ENCODE measurements around the gene ARHGAP45. TPM values are rescaled to one million over a fixed set of nuclear protein-coding genes. Genes with fewer than 3 reads are reported as not detected.

The ARHGAP45 gene
- total RNA-seq, 2 experiments from 2014 or later = 136 to 150 TPM

DNA sequence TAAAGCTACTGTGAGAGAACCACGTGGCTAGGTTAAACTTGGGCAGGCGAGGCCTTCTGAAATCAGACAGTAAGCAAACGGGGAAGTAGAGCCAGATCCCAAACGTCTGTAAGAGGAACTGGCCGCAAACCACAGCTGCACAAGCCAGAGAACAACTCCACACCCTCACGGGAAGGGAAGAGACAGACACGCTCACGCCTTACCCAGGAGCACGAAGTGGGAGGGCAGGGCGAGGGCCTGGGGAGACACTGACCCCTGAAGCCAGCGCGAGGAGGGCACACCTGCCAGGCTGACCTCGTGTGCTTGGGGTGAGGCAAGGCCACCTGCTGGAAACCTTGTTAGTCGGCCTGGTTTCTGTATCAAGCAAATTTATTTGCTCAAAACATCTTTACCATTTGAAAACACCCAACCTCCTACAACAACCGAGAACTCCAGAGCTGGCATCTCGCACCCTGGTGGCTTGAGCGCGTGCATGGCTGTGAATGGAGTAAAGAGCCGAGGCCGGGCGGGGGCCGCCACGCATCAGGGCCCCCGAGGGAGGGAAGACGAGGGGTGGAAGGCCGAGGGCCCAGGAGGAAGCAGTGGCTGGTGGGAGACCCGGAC lies 20.9 kb downstream of the ARHGAP45 start:
- intact Hi-C loops (cut with micrococcal nuclease) = no loop called here
- DNase-seq (peak; percentile 55), ATAC-seq (peak; percentile 15)
- peak overlapping the region; percentile 84 for H3K27ac Mint-ChIP-seq
- H3K36me3 Mint-ChIP-seq (ENCODE audit: low read depth) = peaks cover 55% of the 10 kb centered on the region
- TF ChIP-seq, protein P1, sequence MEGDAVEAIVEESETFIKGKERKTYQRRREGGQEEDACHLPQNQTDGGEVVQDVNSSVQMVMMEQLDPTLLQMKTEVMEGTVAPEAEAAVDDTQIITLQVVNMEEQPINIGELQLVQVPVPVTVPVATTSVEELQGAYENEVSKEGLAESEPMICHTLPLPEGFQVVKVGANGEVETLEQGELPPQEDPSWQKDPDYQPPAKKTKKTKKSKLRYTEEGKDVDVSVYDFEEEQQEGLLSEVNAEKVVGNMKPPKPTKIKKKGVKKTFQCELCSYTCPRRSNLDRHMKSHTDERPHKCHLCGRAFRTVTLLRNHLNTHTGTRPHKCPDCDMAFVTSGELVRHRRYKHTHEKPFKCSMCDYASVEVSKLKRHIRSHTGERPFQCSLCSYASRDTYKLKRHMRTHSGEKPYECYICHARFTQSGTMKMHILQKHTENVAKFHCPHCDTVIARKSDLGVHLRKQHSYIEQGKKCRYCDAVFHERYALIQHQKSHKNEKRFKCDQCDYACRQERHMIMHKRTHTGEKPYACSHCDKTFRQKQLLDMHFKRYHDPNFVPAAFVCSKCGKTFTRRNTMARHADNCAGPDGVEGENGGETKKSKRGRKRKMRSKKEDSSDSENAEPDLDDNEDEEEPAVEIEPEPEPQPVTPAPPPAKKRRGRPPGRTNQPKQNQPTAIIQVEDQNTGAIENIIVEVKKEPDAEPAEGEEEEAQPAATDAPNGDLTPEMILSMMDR (IDR thresholded peaks at IDR 0.05) = no peak
- H3K9me3 Mint-ChIP-seq = no peaks in the 10 kb centered on the region
- peak overlapping the region; percentile 2 for H3K4me3 Mint-ChIP-seq
- ChIA-PET POLR2A (interaction anchor here (0.6 to 8.1 kb wide), 11 partner anchors 13 to 133 kb away, joined by 3 to 148 read pairs (median 4); partner anchors contain the start of gene CNN2), CTCF (interaction anchor here (1.0 to 2.4 kb wide), 6 partner anchors 11 to 153 kb away, joined by 3 to 10 read pairs (median 4); partner anchors contain the start of genes ARHGAP45 and ATP5F1D)
- H3K27me3 Mint-ChIP-seq = no peaks in the 10 kb centered on the region
- peaks cover 58% of the 10 kb centered on the region for H3K4me1 Mint-ChIP-seq (ENCODE audit: low read depth)

DNA sequence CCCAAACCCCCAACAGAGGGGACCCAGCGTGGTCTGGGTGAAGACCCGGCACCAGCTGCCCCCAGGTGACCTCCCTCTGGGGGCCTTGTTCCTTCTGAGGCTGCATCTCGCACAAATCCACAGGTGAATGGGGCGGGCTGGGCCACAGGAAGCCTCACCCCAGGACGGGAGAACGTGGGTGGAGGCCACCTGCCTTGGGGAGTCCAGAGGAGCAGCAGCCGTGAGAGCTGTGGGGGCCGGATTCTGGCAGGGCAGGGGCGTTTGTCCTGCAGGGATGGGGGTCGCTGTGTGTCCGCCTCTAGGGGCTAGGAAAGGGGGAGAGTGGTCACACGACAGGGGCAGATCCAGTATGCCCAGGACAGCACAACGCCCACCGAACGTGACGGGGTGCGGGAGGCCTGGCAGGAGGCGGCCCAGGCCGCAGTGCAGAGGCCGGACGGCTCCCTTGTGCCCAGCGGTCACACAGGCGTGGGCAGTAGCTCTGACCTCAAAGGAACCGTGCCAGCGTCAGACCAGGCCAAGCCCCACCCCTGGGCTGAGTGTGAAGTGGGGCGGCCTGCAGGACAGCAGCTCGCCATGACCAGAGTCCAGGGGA lies 21.5 kb downstream of the ARHGAP45 start:
- Mint-ChIP-seq H3K27ac (peak overlapping the region; percentile 49), H3K4me1 (ENCODE audit: low read depth) (peaks cover 63% of the 10 kb centered on the region), H3K36me3 (ENCODE audit: low read depth) (peaks cover 57% of the 10 kb centered on the region), H3K9me3 (no peaks in the 10 kb centered on the region), H3K27me3 (no peaks in the 10 kb centered on the region), H3K4me3 (no peak overlapping the region)
- DNase-seq (no peak), ATAC-seq (no peak)
- intact Hi-C loops (cut with micrococcal nuclease) = no loop called here
- TF ChIP-seq, protein P1 (IDR thresholded peaks at IDR 0.05) = no peak
- CTCF ChIA-PET = interaction anchor here (1.2 to 2.4 kb wide), 5 partner anchors 12 to 152 kb away, joined by 3 to 10 read pairs (median 4); partner anchors contain the start of genes ARHGAP45 and ATP5F1D
- POLR2A ChIA-PET = interaction anchor here (1.2 to 8.1 kb wide), 11 partner anchors 13 to 125 kb away, joined by 3 to 148 read pairs (median 8); partner anchors contain the start of genes ARHGAP45, CNN2 and GPX4

DNA sequence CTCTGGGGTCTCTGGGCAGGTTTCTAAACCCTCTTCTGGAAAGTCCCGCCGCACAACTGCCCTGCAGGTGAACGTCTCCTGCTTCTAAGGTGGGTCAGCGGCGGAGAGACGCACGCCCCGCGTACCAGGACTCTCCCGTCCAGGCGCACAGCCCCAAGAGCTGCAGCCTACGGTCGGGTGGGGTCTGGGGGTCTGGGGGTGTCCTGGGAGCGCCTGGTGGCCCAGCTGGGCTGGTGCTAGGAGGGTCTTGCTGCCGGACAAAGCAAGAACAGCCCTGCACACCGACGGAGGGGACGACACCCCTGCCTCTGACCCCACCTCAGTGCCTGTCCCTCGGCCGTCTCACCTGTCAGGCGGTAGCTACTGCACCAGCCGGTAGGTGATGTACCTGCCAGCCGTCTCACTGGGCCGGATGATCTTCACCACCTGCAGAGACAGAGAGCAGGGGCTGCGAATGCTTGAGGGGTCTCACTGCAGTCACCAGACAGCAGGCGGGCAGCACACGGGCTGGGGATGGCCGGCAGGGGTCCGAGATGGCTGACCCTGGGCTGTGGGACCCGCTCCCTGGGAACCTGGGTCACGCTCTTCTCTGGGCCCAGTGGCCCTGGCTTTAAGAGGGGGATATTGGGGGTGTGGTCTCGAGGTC lies 22.3 kb downstream of the ARHGAP45 start:
- intact Hi-C loops (cut with micrococcal nuclease) = no loop called here
- CTCF ChIA-PET = interaction anchor here (1.2 to 1.5 kb wide), 3 partner anchors 53 to 152 kb away, joined by 3 to 4 read pairs (median 4); partner anchors contain the start of gene ATP5F1D
- no peak for DNase-seq
- TF ChIP-seq, protein P1 (IDR thresholded peaks at IDR 0.05) = no peak
- Mint-ChIP-seq H3K36me3 (ENCODE audit: low read depth) (peaks cover 55% of the 10 kb centered on the region), H3K4me3 (no peak overlapping the region), H3K4me1 (ENCODE audit: low read depth) (peaks cover 63% of the 10 kb centered on the region), H3K9me3 (no peaks in the 10 kb centered on the region), H3K27me3 (no peaks in the 10 kb centered on the region), H3K27ac (peak overlapping the region; percentile 15)
- POLR2A ChIA-PET = interaction anchor here (0.8 to 8.1 kb wide), 12 partner anchors 7 to 125 kb away, joined by 3 to 148 read pairs (median 8); partner anchors contain the start of genes ARHGAP45, CNN2 and GPX4
- ATAC-seq = no peak

DNA sequence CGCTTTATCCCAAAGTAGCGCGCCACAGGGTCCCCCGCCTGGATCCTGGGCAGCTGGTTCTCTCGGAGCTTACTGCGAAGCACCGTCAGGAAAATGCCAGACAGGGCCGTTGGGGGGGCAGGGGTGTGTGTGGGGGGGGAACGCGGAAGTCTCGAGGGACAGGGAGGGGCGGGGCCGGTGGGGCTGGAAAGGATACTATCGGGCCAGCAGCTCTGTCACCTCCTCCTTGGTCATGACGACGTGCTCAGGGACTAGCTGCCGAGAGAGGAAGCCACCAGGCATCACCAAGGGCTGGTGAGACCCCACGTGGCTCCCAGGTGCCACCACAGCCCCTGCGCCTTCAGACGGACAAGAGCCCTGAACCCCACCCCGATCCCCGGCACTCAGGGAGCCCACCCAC lies 22.9 kb downstream of the ARHGAP45 start:
- POLR2A ChIA-PET = interaction anchor here (0.8 to 8.1 kb wide), 9 partner anchors 8 to 70 kb away, joined by 3 to 148 read pairs (median 8); partner anchors contain the start of genes ARHGAP45, CNN2, GPX4 and RNU6-2

More for the DNA sequence above, 22.9 kb downstream of the ARHGAP45 start:
- Mint-ChIP-seq H3K27me3 (no peaks in the 10 kb centered on the region), H3K36me3 (ENCODE audit: low read depth) (peaks cover 54% of the 10 kb centered on the region), H3K27ac (peak overlapping the region; percentile 55), H3K9me3 (no peaks in the 10 kb centered on the region), H3K4me1 (ENCODE audit: low read depth) (peaks cover 63% of the 10 kb centered on the region), H3K4me3 (peak overlapping the region; percentile 24)
- CTCF ChIA-PET = interaction anchor here (0.9 to 1.4 kb wide), 3 partner anchors 53 to 155 kb away, joined by 3 to 4 read pairs (median 3); no protein-coding TSS in a partner anchor
- intact Hi-C loops (cut with micrococcal nuclease) = no loop called here
- DNase-seq (peak; percentile 87), ATAC-seq (peak; percentile 62)
- TF ChIP-seq, protein P1 (IDR thresholded peaks at IDR 0.05) = peak; percentile 18

All from activated CD8-positive, alpha-beta T cell treated with anti-CD3 and anti-CD28 coated beads for 36 hours (primary cell).